Neural cell (in vitro differentiated cells): ENCODE results near the gene QKI.

ENCODE experiments used
- CTCF ChIP-seq: fragments of 450-650 bp; IDR thresholded peaks from 2 replicates; pipeline ENCODE4 v1.5.1; 2014; ENCODE audit warnings: antibody characterized with exemption, mild to moderate bottlenecking, moderate library complexity; ENCODE audit not compliant: poor library complexity, severe bottlenecking
- EP300 ChIP-seq: fragments of 450-650 bp; conservative IDR thresholded peaks from 2 replicates; pipeline ENCODE4 v1.6.1; 2014; ENCODE audit warnings: antibody characterized with exemption, mild to moderate bottlenecking, moderate library complexity; ENCODE audit not compliant: poor library complexity, severe bottlenecking
- EZH2 ChIP-seq: fragments of 200-600, 300-800 bp; shearing (Covaris generic), sonication (generic); IDR thresholded peaks from 2 replicates; pipeline ENCODE4 v1.6.1; 2014; ENCODE audit warnings: antibody characterized with exemption, low read length, borderline replicate concordance, mild to moderate bottlenecking; ENCODE audit not compliant: insufficient read depth, poor library complexity, severe bottlenecking
- MXI1 ChIP-seq: fragments of 450-650 bp; conservative IDR thresholded peaks from 2 replicates; pipeline ENCODE4 v1.6.1; 2014; ENCODE audit warnings: antibody characterized with exemption, mild to moderate bottlenecking; ENCODE audit not compliant: poor library complexity, severe bottlenecking
- POLR2AphosphoS5 ChIP-seq: IDR thresholded peaks from 2 replicates; pipeline ENCODE4 v1.6.1; 2012
- RAD21 ChIP-seq: fragments of 450-650 bp; conservative IDR thresholded peaks from 2 replicates; pipeline ENCODE4 v1.6.1; 2014; ENCODE audit warnings: antibody characterized with exemption, mild to moderate bottlenecking, moderate library complexity
- SMC3 ChIP-seq: fragments of 450-650 bp; conservative IDR thresholded peaks from 2 replicates; pipeline ENCODE4 v1.6.1; 2014; ENCODE audit warnings: antibody characterized with exemption, mild to moderate bottlenecking, moderate library complexity; ENCODE audit not compliant: poor library complexity
- TAF1 ChIP-seq: IDR thresholded peaks from 2 replicates; pipeline ENCODE4 v1.6.1; 2012; ENCODE audit warnings: low read depth
- TF ChIP-seq, protein P1 (sequence below): IDR thresholded peaks from 2 replicates; pipeline ENCODE4 v1.6.1; 2012; ENCODE audit warnings: borderline replicate concordance

DNA sequence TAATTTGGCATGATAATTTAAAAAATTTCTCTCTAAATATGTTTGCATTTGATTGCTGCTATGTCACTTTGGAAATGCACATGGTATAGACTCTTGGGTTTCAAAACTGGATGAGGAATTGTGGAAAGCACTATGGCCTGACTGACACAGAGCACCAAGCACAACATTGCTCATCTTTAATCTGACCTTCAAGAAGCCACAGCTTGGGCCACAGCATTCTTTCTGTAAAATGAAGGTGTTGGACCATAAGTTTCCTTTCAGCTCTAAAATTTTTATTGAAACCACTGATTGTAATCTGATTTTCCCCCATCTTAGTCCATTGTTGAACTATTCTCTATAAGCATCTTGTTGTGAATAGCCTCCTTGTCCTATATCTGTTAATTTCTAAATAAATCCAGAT is 41.0 kb downstream of the QKI start:
- TF ChIP-seq POLR2AphosphoS5 (no peak), CTCF (no peak), EP300 (no peak), EZH2 (no peak), TAF1 (no peak), RAD21 (no peak), SMC3 (no peak), MXI1 (no peak)
- TF ChIP-seq, protein P1, sequence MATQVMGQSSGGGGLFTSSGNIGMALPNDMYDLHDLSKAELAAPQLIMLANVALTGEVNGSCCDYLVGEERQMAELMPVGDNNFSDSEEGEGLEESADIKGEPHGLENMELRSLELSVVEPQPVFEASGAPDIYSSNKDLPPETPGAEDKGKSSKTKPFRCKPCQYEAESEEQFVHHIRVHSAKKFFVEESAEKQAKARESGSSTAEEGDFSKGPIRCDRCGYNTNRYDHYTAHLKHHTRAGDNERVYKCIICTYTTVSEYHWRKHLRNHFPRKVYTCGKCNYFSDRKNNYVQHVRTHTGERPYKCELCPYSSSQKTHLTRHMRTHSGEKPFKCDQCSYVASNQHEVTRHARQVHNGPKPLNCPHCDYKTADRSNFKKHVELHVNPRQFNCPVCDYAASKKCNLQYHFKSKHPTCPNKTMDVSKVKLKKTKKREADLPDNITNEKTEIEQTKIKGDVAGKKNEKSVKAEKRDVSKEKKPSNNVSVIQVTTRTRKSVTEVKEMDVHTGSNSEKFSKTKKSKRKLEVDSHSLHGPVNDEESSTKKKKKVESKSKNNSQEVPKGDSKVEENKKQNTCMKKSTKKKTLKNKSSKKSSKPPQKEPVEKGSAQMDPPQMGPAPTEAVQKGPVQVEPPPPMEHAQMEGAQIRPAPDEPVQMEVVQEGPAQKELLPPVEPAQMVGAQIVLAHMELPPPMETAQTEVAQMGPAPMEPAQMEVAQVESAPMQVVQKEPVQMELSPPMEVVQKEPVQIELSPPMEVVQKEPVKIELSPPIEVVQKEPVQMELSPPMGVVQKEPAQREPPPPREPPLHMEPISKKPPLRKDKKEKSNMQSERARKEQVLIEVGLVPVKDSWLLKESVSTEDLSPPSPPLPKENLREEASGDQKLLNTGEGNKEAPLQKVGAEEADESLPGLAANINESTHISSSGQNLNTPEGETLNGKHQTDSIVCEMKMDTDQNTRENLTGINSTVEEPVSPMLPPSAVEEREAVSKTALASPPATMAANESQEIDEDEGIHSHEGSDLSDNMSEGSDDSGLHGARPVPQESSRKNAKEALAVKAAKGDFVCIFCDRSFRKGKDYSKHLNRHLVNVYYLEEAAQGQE, result no peak
